ENCODE measurements around the gene FMN2.

The FMN2 gene

GRCh38 chr1:240198376-240198775, 106.7 kb downstream of the FMN2 start:
- no peak for DNase-seq (ENCODE audit: low read depth, low spot score)

- no peak for DNase-seq (ENCODE audit: low read depth, low spot score)
These were observed 108.3 kb downstream of the FMN2 start for GRCh38 chr1:240199758-240200645.

- DNase-seq (ENCODE audit: low read depth, low spot score) = no peak
These were observed 110.2 kb downstream of the FMN2 start for GRCh38 chr1:240201931-240202330.

- DNase-seq (ENCODE audit: low read depth, low spot score) = no peak
These were observed 115.5 kb downstream of the FMN2 start for GRCh38 chr1:240207073-240207709.

GRCh38 chr1:240210026-240210425, 118.3 kb downstream of the FMN2 start:
- DNase-seq (ENCODE audit: low read depth, low spot score) = peak; percentile 4

- no peak for DNase-seq (ENCODE audit: low read depth, low spot score)
These were observed 120.9 kb downstream of the FMN2 start for GRCh38 chr1:240212556-240212955.

- no peak for DNase-seq (ENCODE audit: low read depth, low spot score)
These were observed 125.7 kb downstream of the FMN2 start for GRCh38 chr1:240217403-240217802.

GRCh38 chr1:240219104-240219503, 127.4 kb downstream of the FMN2 start:
- no peak for DNase-seq (ENCODE audit: low read depth, low spot score)

GRCh38 chr1:240226102-240226501, 134.4 kb downstream of the FMN2 start:
- no peak for DNase-seq (ENCODE audit: low read depth, low spot score)

GRCh38 chr1:240230816-240231215, 139.1 kb downstream of the FMN2 start:
- DNase-seq (ENCODE audit: low read depth, low spot score) = no peak

GRCh38 chr1:240232530-240232929, 140.8 kb downstream of the FMN2 start:
- peak; percentile 57 for DNase-seq (ENCODE audit: low read depth, low spot score)

GRCh38 chr1:240234485-240235210, 143.0 kb downstream of the FMN2 start:
- peak; percentile 11 for DNase-seq (ENCODE audit: low read depth, low spot score)

- DNase-seq (ENCODE audit: low read depth, low spot score) = no peak
These were observed 144.0 kb downstream of the FMN2 start for GRCh38 chr1:240235521-240236288.

- peak; percentile 7 for DNase-seq (ENCODE audit: low read depth, low spot score)
These were observed 145.6 kb downstream of the FMN2 start for GRCh38 chr1:240237305-240237721.

- no peak for DNase-seq (ENCODE audit: low read depth, low spot score)
These were observed 147.6 kb downstream of the FMN2 start for GRCh38 chr1:240239309-240239708.

GRCh38 chr1:240241278-240241677, 149.6 kb downstream of the FMN2 start:
- DNase-seq (ENCODE audit: low read depth, low spot score) = no peak

- DNase-seq (ENCODE audit: low read depth, low spot score) = peak; percentile 70
These were observed 151.0 kb downstream of the FMN2 start for GRCh38 chr1:240242601-240243144.

- DNase-seq (ENCODE audit: low read depth, low spot score) = peak; percentile 33
These were observed 153.4 kb downstream of the FMN2 start for GRCh38 chr1:240244968-240245628.

GRCh38 chr1:240245629-240246020, 153.9 kb downstream of the FMN2 start:
- no peak for DNase-seq (ENCODE audit: low read depth, low spot score)

GRCh38 chr1:240247899-240248298, 156.2 kb downstream of the FMN2 start:
- DNase-seq (ENCODE audit: low read depth, low spot score) = no peak

- no peak for DNase-seq (ENCODE audit: low read depth, low spot score)
These were observed 162.3 kb downstream of the FMN2 start for GRCh38 chr1:240254006-240254405.

Measured in astrocyte of the hippocampus (primary cell).